Skin of body (tissue), 2 donors: ENCODE data around the gene AP2B1. TPM values are rescaled to one million over a fixed set of nuclear protein-coding genes. Genes with fewer than 3 reads are reported as not detected.

ENCODE experiments used
- DNase-seq: peaks from one replicate; lab custom pipeline; 2025; lab: John Stamatoyannopoulos, UW
- total RNA-seq: library from RNA; depleted of rRNA; stranded (reverse); fragments of >200 nt; gene quantifications from one replicate; pipeline ENCODE4 v1.2.3, GENCODE V29; 2014

Gene AP2B1
- total RNA-seq, 1 donor from 2014 or later = 52.1 TPM

DNA sequence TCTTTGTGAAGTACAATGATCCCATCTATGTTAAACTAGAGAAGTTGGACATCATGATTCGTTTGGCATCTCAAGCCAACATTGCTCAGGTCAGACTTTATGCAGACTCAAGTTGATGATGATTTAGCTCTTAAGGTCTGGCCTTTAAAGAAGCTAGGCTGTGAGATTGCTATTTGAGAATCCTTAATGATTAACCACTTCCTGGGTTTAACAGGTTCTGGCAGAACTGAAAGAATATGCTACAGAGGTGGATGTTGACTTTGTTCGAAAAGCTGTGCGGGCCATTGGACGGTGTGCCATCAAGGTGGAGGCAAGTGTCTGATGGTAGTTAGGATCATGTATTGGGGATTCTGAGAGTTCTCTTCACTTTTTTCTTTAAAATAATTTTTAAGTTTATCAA, 40.3 kb downstream of the AP2B1 start:
- DNase-seq = no peak

DNA sequence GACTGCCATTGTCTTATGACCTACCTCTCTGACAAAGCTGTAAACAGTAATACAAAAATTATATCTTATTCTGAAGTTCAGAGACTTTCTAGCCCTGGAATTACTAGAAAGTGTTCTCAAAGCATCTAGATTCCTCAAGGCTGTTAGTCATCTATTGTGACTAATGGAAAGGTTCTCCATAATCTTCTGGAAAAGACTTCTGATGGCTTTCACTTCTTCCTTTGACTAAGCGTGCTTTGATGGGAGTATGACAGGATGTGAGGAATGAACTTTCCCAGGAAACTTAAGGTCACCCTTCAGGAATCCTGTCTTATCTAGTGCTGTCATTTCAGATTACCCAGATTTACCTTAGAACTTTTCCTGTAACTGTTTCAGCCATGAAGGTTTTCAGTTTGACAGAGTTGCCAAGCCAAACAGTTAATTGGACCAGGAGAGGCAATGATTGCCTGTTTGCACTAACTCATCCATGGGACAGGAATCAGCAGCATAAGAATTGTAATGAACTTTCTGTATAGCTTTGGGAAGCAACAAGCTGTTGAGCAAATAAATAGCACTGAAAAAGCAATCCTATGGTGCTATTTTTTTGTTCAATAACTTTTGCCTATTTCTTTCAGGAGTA, 43.5 kb downstream of the AP2B1 start:
- no peak for DNase-seq

- DNase-seq = no peak
Measured at GRCh38 chr17:35641032-35641431, 53.9 kb downstream of the AP2B1 start.

DNA sequence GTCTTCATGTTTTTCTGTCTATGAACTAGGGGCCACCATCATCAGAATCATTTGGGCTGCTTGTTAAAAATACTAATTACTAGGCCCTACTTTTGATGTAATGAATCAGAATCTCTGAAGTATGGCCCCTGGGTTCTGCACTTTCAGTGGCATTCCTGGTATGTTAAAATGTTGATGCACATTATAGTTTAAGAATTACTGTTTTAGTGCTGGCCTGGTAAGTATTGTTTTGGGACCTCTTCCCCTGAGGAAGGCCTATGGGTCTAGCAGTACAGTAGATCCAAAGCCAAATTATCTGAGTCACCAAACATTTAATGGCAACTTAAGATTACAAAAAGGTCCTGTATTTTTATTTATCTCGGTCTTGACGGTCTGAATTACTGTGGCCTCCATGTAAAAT, 58.8 kb downstream of the AP2B1 start:
- no peak for DNase-seq

- no peak for DNase-seq
Measured at GRCh38 chr17:35651467-35651866, 64.3 kb downstream of the AP2B1 start.

DNA sequence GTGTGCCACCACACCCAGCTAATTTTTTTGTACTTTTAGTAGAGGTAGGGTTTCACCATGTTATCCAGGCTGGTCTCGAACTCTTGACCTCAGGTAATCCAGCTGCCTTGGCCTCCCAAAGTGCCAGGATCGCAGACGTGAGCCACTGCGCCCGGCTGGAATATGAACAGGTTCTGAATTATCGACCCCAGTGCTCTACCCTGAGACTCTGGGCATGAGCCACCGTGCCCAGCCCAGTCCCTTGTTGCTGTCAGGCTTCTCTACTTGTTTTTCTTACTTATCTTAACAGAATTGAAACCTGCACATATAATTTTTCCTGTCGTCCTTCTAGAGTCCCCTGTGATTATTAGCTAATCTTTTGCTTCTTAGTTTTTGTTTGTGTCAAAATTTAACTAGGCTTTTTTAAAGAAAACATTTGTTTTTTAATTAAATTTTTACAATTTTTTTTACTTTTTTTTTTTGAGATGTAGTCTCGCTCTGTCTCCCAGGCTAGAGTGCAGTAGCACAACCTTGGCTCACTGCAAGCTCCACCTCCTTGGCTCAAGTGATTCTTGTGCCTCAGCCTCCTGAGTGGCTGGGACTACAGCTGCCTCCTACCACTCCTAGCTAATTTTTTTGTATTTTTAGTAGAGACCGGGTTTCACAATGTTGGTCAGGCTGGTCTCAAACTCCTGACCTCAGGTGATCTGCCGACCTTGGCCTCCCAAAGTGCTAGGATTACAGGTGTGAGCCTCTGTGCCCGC, 66.7 kb downstream of the AP2B1 start:
- no peak for DNase-seq

DNA sequence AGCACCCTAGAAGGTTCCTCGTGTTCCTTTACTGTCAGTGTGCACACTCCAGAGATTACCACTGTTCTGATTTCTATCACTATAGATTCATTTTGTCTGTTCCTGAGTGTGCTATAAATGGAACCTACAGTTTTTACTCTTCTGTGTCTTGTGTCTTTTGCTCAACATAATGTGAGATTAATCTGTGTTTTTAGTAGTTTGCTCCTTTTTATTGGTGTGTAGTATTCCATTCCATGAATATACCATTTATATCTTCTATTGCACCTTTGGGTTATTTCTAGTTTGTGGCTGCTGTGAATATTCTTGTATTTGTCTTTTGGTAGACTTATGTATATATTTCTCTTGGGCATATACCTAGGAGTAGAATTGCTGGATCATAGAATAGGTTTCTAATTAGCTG, 68.2 kb downstream of the AP2B1 start:
- no peak for DNase-seq

- no peak for DNase-seq
Measured at GRCh38 chr17:35660902-35661301, 73.8 kb downstream of the AP2B1 start.

DNA sequence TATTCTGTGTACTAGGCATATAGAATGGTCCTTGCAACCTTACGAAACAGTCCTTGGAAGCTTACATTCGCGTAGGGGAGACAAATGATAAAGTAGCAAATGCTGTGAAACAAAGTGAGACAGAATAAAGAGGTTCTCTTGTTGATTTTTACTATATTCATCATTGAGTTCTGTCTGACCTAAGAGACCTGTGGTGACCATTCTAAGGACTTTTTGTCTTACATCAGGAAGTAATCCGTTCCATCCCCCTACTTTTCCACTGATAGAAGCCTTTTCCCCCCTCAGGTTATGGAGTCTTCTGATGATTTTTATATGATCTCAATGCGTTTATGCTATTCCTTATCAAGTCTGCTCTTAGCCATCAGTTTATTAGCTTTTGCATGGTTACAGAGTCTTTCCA, 77.6 kb downstream of the AP2B1 start:
- no peak for DNase-seq

DNA sequence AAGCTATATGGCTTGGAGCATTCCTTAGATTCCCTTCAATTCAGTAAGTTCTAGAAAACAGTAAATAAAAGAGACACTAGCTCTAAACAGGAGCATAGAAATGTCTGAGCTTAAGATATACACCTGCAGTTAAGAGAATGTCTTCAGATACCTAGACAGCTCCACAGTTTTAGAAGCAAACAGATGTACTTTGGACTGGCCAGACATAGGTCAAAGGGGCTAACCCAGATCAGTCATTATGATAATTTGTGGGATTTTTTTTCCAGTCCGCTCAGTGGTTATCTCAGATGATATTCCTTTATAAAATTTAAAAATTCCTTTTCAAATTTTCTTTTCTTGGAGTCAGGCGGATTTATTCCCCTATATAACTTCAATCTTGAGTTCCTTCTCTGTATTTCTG, 78.5 kb downstream of the AP2B1 start:
- no peak for DNase-seq

- DNase-seq = no peak
Measured at GRCh38 chr17:35666070-35666469, 78.9 kb downstream of the AP2B1 start.

DNA sequence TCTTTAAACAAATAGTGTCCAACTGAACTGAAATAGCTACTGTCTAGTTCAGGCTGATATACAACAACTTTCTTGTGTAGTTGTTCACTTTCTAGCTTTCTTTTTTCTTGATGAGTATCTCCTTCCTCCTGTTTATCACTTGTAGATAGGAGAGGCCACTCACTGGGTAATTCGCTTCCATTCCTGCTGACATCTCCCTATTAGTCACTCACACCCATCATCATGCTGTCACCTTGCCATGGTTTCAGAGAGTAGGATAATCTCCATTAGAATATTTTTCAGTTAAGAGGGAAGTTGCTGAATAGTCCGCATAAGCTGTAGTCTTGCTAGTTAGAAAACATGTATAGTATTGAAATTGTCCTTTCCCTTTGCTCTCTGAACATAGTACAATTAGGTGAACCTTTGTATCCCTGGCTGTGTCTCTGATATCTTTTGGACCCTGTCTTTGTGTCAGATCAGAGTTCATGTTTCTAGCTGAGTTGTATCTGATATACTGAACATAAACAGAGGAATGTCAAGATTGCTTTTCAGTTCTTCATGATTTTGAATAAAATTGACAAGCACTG, 79.9 kb downstream of the AP2B1 start:
- DNase-seq = no peak

DNA sequence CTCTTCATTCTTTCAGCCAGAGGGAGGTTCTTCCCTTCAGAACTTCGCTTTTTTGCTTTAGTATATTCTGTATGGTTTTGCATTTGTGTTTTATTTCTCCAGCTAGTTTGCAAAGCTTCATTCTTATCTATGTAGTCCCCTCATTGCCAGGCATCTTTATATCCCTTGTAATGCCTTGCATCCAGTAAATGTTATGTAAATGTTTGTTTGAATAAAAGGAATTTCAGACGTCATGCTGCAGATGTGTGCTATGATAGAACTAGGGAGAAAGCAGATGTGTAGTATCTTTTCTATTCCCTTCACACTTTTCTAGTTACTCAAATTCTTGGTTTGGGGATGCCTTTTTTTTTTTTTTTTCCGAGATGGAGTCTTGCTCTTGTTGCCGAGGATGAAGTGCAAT, 81.7 kb downstream of the AP2B1 start:
- DNase-seq = no peak

DNA sequence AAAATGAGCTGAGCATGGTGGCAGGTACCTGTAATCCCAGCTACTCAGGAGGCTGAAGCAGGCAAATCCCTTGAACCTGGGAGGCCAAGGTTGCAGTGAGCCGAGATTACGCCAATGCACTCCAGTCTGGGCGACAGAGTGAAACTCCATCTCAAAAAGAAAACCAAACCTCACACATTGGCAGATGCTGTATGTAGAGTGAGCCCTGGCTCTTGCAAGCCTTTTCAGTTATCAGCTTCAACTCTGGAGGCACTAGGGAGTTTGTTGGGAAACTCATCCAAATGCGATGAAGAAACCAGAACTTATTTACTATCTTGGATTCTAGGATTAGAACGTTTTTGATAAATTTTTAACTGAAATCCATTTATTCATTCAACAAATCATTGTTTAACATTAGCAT, 87.4 kb downstream of the AP2B1 start:
- no peak for DNase-seq

- no peak for DNase-seq
Measured at GRCh38 chr17:35676441-35676840, 89.3 kb downstream of the AP2B1 start.

- DNase-seq = no peak
Measured at GRCh38 chr17:35679007-35679682, 92.0 kb downstream of the AP2B1 start.

DNA sequence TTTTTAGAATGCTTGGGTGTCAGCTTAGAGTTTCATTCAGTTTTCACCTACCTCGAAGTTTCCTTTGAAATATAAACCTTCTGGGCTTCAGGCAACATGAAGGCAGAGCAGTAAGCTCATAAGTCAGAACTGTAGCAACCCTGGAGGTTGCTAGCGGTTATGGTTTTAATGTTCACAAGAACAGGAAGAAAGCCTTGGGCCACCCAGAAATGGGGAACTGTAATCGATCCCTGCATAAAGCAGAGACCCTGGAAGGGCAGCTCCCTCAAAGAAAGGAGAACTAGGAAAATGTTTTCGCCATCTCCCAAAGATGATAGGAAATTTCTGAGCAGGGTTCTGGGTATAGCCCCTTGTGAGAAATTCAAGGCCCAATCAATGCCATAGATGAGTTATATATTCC, 96.5 kb downstream of the AP2B1 start:
- no peak for DNase-seq

- no peak for DNase-seq
Measured at GRCh38 chr17:35684055-35684802, 97.1 kb downstream of the AP2B1 start.

DNA sequence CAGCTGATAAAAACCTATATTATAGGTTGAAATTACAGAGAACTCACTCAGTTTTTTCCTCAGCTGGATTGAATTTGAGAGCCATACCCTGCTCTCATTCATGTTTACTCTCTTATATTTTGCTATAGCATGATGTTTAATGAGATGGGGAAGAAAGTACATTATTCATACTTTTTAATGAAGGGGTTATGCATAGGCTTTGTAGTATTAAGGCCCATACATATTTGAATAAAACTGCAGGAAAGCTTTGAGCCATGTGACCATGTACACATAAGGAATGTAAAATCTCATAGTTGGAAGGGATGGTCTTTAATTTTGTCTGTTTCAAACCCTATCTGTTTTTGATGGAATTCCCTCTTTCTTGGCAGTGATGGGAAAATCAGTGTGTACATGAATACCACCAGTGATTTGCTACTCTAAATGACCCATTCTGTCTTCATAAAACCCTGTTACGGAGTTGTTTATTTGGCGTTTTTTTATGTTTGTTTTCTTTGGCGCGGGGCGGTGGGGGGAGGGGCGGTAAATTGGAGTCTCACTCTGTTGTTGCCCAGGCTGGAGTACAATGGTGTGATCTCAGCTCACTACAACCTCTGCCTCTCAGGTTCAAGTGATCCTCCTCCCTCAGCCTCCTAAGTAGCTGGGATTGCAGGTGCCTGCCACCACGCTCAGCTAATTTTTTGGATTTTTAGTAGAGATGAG, 105.5 kb downstream of the AP2B1 start:
- no peak for DNase-seq

DNA sequence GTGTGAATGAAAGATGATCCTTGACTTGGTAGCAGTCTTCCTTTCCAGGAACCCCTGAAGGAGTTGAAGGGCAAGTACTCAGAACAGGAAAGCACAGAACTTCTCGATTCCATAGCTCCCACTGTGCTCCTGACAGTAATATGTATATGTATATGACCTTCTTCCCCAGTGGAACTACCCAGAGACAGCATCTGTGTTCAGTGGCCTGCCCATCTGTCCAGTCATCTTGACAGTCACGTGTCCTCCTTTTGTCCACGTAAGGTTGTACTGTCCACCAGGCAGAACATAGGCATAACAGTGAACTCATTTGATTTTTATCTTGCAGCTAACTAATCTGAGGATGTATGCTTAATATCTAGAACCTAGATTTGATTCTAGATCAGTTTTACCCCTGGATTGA, 106.5 kb downstream of the AP2B1 start:
- DNase-seq = no peak

DNA sequence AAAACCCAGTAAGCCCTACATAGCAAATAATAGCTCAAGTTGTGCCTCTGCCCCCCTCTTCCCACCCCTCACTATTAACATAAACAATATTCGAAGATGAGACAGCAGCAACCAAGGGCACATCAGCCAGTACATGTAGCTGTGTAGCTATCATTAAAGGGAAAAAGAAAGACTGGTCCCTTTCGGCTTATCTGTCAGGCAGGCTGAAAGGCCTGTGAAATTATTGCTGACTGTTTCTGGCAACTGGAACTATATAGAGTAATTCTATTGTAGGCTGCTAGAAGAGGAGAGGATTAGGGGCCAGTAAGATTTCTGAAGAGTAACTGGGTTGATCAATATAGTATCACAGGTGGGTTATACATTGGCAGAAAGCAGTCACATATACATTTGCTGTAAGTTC, 107.8 kb downstream of the AP2B1 start:
- DNase-seq = no peak
